Large intestine (tissue), 3 donors: ENCODE results near the gene NCKAP5. TPM values are rescaled to one million over a fixed set of nuclear protein-coding genes. Genes with fewer than 3 reads are reported as not detected.

ENCODE experiments used
- DNase-seq, 2 donors: peaks; one replicate each; pipeline versions ENCODE4 v3.0.0 to v3.0.0-alpha.2; 2013
- H3K27ac ChIP-seq: one replicate; pipeline ENCODE4 v1.5.1; 2013; ENCODE audit warnings: low read length
- H3K27me3 ChIP-seq: 2 replicates; pipeline ENCODE4 v1.6.1; 2013; ENCODE audit warnings: low read length; ENCODE audit not compliant: control insufficient read depth, insufficient read depth
- H3K36me3 ChIP-seq: 2 replicates; pipeline ENCODE4 v1.6.1; 2013; ENCODE audit warnings: low read length; ENCODE audit not compliant: control insufficient read depth, insufficient read depth
- H3K4me1 ChIP-seq: one replicate; pipeline ENCODE4 v1.6.1; 2013; ENCODE audit warnings: low read length; ENCODE audit not compliant: control insufficient read depth, insufficient read depth
- H3K4me3 ChIP-seq: one replicate; pipeline ENCODE4 v1.5.1; 2013; ENCODE audit warnings: low read length
- H3K9me3 ChIP-seq: one replicate; pipeline ENCODE4 v1.6.1; 2013; ENCODE audit warnings: mild to moderate bottlenecking, low read depth, low read length, moderate library complexity; ENCODE audit not compliant: control insufficient read depth
- WGBS: methylation state at CpG from one replicate; pipeline ENCODE4 v1.1.5; 2013; ENCODE audit warnings: low lambda C conversion rate; ENCODE audit not compliant: insufficient coverage; 5-methylcytosine and 5-hydroxymethylcytosine counted together
- polyA plus RNA-seq: library from polyadenylated mRNA; unstranded; fragments of 120-200 nt; gene quantifications from one replicate; pipeline ENCODE4 v1.2.1, GENCODE V29; 2013

Gene NCKAP5
- polyA plus RNA-seq, 1 donor = 4.3 TPM

DNA sequence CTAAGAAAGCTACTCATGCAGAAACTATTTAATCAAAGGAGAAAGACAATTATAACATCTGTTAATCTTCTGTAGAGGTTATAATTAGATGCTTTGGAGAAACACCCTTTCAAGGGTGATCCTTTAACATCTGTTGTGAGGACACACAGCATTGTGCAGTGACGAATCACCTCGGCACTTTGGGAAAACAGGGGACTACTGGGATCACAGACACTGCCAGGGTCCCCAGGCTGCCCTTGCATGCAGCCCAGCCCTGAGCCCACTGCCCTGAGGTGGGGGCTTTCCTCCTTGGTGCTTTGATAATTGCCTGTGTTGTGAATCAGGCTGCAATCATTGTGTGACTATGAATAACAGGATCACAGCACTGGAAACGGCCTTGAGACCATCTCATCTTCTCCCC, 10.6 kb downstream of the NCKAP5 start:
- Histone ChIP-seq H3K27me3 (no peaks in the 10 kb centered on the region), H3K4me1 (no peaks in the 10 kb centered on the region), H3K4me3 (no peak overlapping the region), H3K27ac (no peak overlapping the region), H3K9me3 (no peaks in the 10 kb centered on the region), H3K36me3 (no peaks in the 10 kb centered on the region)
- no peak for DNase-seq
- no CpG with 5 or more reads among the region's 3 CpGs for WGBS

DNA sequence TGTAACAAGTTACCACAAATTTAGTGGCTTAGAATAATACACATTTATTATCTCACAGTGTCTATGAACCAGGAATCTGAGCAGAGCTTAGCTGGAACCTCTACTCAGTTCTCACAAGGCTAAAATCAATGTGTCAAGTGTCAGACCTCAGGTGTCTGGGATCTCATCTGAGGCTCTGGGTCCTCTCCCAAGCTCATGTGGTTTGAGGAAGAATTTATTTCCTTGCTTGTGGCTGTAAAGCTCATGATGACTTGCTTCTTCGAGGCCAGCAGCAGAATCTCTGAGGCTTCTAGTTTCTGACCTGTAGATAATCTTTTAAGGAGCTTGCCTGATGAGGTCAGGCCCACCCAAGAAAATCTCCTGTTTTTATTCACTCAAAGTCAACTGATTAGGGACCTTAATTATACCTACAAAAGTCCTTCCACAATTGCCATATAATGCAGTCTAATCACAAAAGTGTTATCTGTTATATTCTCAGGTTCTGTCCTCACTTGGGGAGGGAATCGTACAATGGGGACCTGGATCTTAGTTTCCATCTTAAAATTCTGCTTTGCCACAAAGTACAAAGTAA, 14.3 kb downstream of the NCKAP5 start:
- 100% methylated on average over 1 of the region's 2 CpGs for WGBS
- H3K4me3 ChIP-seq = no peak overlapping the region
- no peak for DNase-seq

DNA sequence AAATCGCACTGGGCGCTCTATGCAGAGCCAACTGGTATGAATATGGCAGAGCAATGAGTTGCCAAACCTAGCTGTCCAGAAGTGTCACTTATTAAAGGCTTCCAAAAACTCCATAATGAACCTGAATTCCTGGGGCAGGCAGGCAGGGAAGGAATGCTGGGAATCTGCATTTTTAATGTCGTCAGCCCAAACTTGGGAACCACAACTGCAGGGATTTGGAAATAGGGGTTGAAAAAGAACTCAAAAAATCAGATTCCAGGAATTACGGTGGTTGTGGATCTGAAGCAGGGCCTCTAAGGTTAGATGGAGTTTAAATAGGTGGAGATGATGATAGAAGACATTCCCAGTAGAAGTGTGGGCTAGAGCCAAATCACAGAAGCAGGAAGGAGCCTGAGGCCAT, 15.0 kb downstream of the NCKAP5 start:
- Histone ChIP-seq H3K4me3 (no peak overlapping the region), H3K4me1 (no peaks in the 10 kb centered on the region), H3K36me3 (no peaks in the 10 kb centered on the region), H3K27me3 (no peaks in the 10 kb centered on the region), H3K9me3 (no peaks in the 10 kb centered on the region), H3K27ac (no peak overlapping the region)
- DNase-seq = no peak
- WGBS = 100% methylated on average over 1 of the region's 4 CpGs

More for the DNA sequence above, 14.3 kb downstream of the NCKAP5 start:
- no peaks in the 10 kb centered on the region for H3K4me1 ChIP-seq
- no peak overlapping the region for H3K27ac ChIP-seq
- no peaks in the 10 kb centered on the region for H3K27me3 ChIP-seq
- H3K9me3 ChIP-seq = no peaks in the 10 kb centered on the region
- no peaks in the 10 kb centered on the region for H3K36me3 ChIP-seq

DNA sequence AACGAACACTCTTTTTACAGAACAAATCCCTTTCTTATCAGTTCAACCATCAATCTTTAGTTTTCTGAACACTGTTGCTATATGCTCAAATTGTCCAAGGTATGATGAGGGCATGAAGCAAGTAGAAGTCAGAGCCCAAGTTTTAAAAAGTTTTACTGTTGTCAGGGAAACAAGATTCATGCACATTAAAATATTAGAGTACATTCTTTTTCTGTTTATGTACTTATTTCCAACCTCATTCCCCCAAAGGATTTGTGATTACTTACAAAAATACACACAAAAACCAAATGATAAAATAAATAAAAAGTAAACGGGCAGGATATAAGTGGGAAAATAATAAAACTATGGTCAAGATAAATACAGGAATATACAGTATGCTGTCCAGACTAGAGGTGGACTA, 15.4 kb downstream of the NCKAP5 start:
- H3K27me3 ChIP-seq = no peaks in the 10 kb centered on the region
- H3K4me1 ChIP-seq = no peaks in the 10 kb centered on the region
- no peaks in the 10 kb centered on the region for H3K9me3 ChIP-seq
- no peaks in the 10 kb centered on the region for H3K36me3 ChIP-seq
- DNase-seq = no peak
- H3K27ac ChIP-seq = no peak overlapping the region
- H3K4me3 ChIP-seq = no peak overlapping the region
- WGBS = 100% methylated on average over 1 of the region's 2 CpGs

DNA sequence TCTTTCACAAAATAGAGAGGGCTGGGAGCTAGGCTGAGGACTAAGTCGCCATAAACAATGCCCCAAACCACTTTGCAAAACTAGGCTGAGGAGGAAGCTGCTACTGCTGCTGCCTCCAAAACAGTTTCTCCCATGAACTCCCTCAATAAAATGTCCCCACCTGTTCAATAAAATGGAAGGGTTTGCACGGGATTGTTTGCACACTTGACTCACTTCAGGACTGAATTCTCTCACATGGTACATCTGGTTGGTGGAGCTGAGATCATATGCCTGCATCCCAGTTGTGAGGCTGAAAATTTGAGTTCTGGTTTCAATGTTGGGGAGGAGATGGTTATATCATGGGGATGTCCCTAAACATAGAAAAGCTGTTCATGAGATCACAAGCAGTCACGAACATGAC, 26.5 kb downstream of the NCKAP5 start:
- DNase-seq = no peak
- H3K4me3 ChIP-seq = no peak overlapping the region
- H3K9me3 ChIP-seq = no peaks in the 10 kb centered on the region
- no peaks in the 10 kb centered on the region for H3K36me3 ChIP-seq
- H3K27ac ChIP-seq = no peak overlapping the region
- WGBS = 60% methylated on average over 1 of the region's 3 CpGs
- H3K27me3 ChIP-seq = no peaks in the 10 kb centered on the region
- H3K4me1 ChIP-seq = no peaks in the 10 kb centered on the region

DNA sequence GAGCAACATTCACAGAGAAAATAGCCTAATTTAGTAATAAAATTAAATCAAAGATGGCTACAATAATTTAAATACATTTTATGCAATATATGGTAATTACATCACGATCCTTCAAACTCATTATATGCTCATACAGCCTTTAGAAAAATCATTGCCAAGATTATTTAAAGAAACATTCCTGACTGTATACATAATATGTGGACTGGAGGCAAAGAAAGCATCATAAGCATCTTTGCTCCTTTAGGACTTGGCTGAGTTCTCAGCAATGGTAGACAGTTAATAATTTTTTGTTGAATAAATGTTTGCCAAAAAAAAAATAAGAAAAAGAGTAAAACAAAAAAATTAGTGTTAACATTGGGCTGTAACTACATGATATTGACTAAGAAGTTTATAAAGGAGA, 26.9 kb downstream of the NCKAP5 start:
- DNase-seq = no peak
- 86% methylated on average over 1 of the region's 1 CpG for WGBS
- Histone ChIP-seq H3K4me1 (no peaks in the 10 kb centered on the region), H3K27me3 (no peaks in the 10 kb centered on the region), H3K9me3 (no peaks in the 10 kb centered on the region), H3K36me3 (no peaks in the 10 kb centered on the region), H3K27ac (no peak overlapping the region), H3K4me3 (no peak overlapping the region)

DNA sequence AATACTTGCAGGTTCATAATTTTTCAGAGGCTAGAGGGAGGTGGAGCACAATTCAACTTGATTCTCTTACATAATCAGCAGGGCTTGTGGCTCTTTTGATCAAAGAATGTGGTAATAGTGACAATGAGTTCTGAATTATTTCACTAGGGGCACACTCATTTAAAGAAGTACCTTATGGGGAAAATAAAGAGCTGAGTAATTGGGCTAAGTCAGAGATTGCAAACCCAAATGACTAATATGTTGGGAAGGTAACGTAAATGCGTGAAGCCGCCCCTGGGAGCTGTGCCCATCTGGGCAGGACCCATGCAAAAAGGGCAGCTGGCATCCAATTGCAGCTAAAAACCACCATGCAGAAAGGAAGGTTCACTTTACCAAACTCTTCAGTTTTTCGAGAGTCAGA, 35.3 kb downstream of the NCKAP5 start:
- Histone ChIP-seq H3K27me3 (no peaks in the 10 kb centered on the region), H3K36me3 (no peaks in the 10 kb centered on the region), H3K27ac (no peak overlapping the region), H3K4me3 (no peak overlapping the region), H3K9me3 (no peaks in the 10 kb centered on the region), H3K4me1 (no peaks in the 10 kb centered on the region)
- WGBS = 100% methylated on average over 4 of the region's 4 CpGs
- no peak for DNase-seq

DNA sequence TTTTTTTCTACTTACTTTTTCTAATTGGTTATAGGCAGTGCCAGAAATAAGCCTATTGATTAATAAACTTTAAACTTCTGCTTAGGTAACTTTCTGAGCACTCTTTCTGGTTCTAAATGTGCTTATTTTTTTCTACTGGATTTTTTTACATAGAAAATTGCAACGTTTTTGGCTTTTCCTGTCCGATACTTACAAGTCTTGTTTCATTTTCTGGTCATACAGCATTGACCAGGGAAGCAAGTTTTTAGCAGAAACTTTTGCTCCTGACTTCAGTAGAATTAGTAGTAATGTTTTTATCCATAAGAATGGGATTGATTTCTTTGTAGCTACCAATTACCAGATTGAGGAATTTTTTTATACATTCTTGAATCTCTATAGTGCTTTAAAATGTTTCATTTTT, 36.9 kb downstream of the NCKAP5 start:
- Histone ChIP-seq H3K9me3 (no peaks in the 10 kb centered on the region), H3K4me1 (no peaks in the 10 kb centered on the region), H3K27ac (no peak overlapping the region), H3K36me3 (no peaks in the 10 kb centered on the region), H3K27me3 (no peaks in the 10 kb centered on the region), H3K4me3 (no peak overlapping the region)
- DNase-seq = no peak
- 92% methylated on average over 2 of the region's 2 CpGs for WGBS

DNA sequence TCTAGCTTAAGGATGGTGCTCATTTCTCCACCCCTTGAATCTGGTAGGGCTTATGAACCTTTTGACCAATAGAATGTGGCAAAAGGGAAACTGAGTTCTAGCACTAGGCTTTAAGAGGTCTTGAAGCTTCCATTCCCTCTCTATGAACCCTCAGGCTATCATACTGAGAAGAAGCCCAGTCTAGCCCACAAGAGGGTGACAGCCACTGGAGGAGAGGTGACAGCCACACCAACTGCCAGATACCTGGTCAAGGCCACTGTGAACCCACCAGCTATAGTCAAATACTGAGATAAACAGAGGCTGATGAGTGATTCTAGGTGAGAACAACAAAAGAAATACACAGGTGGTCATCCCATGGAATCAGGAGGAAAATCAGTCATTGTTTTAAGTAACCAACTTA, 37.6 kb downstream of the NCKAP5 start:
- Histone ChIP-seq H3K27ac (no peak overlapping the region), H3K4me1 (no peaks in the 10 kb centered on the region), H3K9me3 (no peaks in the 10 kb centered on the region), H3K4me3 (no peak overlapping the region), H3K27me3 (no peaks in the 10 kb centered on the region), H3K36me3 (no peaks in the 10 kb centered on the region)
- no peak for DNase-seq

DNA sequence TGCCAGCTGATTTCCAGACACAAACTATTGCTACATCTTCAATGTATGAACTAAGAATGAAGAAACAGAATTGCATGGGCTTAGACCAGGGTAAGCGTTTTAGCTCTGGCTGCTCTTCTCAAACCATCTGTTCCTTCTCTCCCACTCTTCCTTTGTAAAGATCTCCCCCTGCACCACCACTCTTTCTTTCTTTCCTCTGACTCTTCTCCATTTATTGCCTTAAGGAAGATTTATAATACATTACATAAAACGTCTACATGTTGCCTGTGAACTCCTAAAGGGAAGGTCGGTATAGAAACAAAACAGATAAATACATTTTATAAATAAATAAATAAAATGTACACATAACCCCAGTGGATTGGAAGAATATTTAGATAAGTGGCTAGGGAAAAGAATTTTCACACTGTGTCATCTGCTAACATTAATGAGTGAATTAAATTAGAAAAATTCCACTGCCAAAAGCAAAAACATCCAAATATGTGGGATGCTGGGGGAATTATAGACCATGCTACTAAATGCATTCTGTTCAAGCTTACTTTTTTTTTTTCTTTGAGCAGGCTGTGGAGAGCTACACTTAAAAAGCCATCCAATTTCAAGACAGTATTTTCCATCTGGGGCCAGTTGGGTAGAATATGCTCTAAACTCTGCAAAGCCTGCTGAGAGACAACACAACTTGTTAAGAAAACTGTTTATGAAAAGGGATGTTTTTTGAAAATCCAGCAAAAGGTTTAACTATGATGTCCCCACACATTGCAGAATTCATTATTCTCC, 41.5 kb downstream of the NCKAP5 start:
- Histone ChIP-seq H3K9me3 (no peaks in the 10 kb centered on the region), H3K4me3 (no peak overlapping the region), H3K27me3 (no peaks in the 10 kb centered on the region), H3K4me1 (no peaks in the 10 kb centered on the region), H3K36me3 (no peaks in the 10 kb centered on the region), H3K27ac (no peak overlapping the region)
- 83% methylated on average over 1 of the region's 3 CpGs for WGBS
- DNase-seq = no peak
